Upper lobe of left lung (tissue), 6 donors: ENCODE data around the gene CATSPER1. TPM values are rescaled to one million over a fixed set of nuclear protein-coding genes. Genes with fewer than 3 reads are reported as not detected.

ENCODE experiments used
- ATAC-seq, 2 donors: fragments of 200-7000 bp; cut with Tn5 transposase; one replicate each; pipeline ENCODE4 v1.9.1; 2022; ENCODE audit warnings: mild to moderate bottlenecking in 2 of 2, moderate library complexity in 2 of 2; ENCODE audit not compliant: low FRiP score in 2 of 2
- DNase-seq, 2 donors: peaks; one replicate each; pipeline ENCODE4 v3.0.0-alpha.2; 2019 to 2020
- H3K27ac ChIP-seq, 4 donors: fragments of 200-600 bp; sonication (generic); one replicate each; pipeline ENCODE4 v1.5.1; 2016 to 2019
- H3K27me3 ChIP-seq, 4 donors: fragments of 200-600 bp; sonication (generic); one replicate each; pipeline ENCODE4 v1.5.1; 2017 to 2019
- H3K36me3 ChIP-seq, 4 donors: fragments of 200-600 bp; sonication (generic); one replicate each; pipeline ENCODE4 v1.5.1; 2016 to 2019
- H3K4me1 ChIP-seq, 4 donors: fragments of 200-600 bp; sonication (generic); one replicate each; pipeline ENCODE4 v1.5.1; 2018 to 2019
- H3K4me3 ChIP-seq, 4 donors: fragments of 200-600 bp; sonication (generic); one replicate each; pipeline ENCODE4 v1.5.1; 2017 to 2019; ENCODE audit warnings: mild to moderate bottlenecking in 2 of 4, moderate library complexity in 1 of 4
- H3K9me3 ChIP-seq, 4 donors: fragments of 200-600 bp; sonication (generic); one replicate each; pipeline ENCODE4 v1.5.1; 2018 to 2019
- EP300 ChIP-seq, 4 donors: sonication (generic); formaldehyde crosslinking; IDR thresholded peaks; one replicate each; pipeline ENCODE4 v1.5.1; 2017; ENCODE audit warnings: antibody characterized with exemption in 4 of 4, control low read depth in 2 of 4
- POLR2A ChIP-seq, 4 donors: fragments of 450-650 bp; IDR thresholded peaks; one replicate each; pipeline ENCODE4 v1.5.1; 2016 to 2017; ENCODE audit warnings: antibody characterized with exemption in 4 of 4, mild to moderate bottlenecking in 2 of 4
- POLR2AphosphoS5 ChIP-seq, 2 donors: sonication (generic); formaldehyde crosslinking; IDR thresholded peaks; one replicate each; pipeline ENCODE4 v1.5.1; 2017; ENCODE audit warnings: antibody characterized with exemption in 2 of 2
- WGBS, 2 donors: methylation state at CpG; one replicate each; pipeline ENCODE4 v1.1.5; 2017 to 2018; 5-methylcytosine and 5-hydroxymethylcytosine counted together
- total RNA-seq, 6 donors: library from RNA; depleted of rRNA in 4 of 6; stranded (reverse); fragments of >200 nt in 4 of 6; gene quantifications; one replicate each; pipeline versions ENCODE4 v1.1.0 to v1.2.1, GENCODE V29; 2016 to 2021
- TF ChIP-seq, protein P1 (sequence below), 6 experiments: fragments of 450-650 bp in 4 of 6; fragments of 200-600 bp in 2 of 6; sonication (generic) in 2 of 6; IDR thresholded peaks; one replicate each; pipeline ENCODE4 v1.5.1; 2016 to 2019; ENCODE audit warnings: antibody characterized with exemption in 6 of 6
- donor health status: DM: no; HTN: no; CAD: no; lungs with moderate emphysema.
- donor health status: DM: no; HTN: yes; CAD: no; lungs with severe emphysema.

Gene CATSPER1
- total RNA-seq, 6 donors from 2014 or later, result 0.79 to 6.1 (median 3.0) TPM; not detected in 1

- TF ChIP-seq, protein P1, sequence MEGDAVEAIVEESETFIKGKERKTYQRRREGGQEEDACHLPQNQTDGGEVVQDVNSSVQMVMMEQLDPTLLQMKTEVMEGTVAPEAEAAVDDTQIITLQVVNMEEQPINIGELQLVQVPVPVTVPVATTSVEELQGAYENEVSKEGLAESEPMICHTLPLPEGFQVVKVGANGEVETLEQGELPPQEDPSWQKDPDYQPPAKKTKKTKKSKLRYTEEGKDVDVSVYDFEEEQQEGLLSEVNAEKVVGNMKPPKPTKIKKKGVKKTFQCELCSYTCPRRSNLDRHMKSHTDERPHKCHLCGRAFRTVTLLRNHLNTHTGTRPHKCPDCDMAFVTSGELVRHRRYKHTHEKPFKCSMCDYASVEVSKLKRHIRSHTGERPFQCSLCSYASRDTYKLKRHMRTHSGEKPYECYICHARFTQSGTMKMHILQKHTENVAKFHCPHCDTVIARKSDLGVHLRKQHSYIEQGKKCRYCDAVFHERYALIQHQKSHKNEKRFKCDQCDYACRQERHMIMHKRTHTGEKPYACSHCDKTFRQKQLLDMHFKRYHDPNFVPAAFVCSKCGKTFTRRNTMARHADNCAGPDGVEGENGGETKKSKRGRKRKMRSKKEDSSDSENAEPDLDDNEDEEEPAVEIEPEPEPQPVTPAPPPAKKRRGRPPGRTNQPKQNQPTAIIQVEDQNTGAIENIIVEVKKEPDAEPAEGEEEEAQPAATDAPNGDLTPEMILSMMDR (IDR thresholded peaks at IDR 0.05), result no peak
- no peak for TF ChIP-seq POLR2A (IDR thresholded peaks at IDR 0.05)
- TF ChIP-seq POLR2AphosphoS5 (IDR thresholded peaks at IDR 0.05), result no peak
- TF ChIP-seq EP300 (IDR thresholded peaks at IDR 0.05), result no peak
- 57 to 70% methylated on average over 6 of the region's 6 CpGs for WGBS, 2 donors
- Histone ChIP-seq H3K27ac (no peak overlapping the region), H3K4me1 (peaks cover 4 to 14% (median 11%) of the 10 kb centered on the region in 4 donors), H3K27me3 (peaks cover 0 to 15% (median 7%) of the 10 kb centered on the region in 4 donors), H3K36me3 (no peaks in the 10 kb centered on the region), H3K4me3 (no peak overlapping the region), H3K9me3 (no peaks in the 10 kb centered on the region)
- no peak for ATAC-seq
- DNase-seq, result no peak
These were observed 18.5 kb upstream of the CATSPER1 start for GRCh38 chr11:66044757-66045156.

DNA sequence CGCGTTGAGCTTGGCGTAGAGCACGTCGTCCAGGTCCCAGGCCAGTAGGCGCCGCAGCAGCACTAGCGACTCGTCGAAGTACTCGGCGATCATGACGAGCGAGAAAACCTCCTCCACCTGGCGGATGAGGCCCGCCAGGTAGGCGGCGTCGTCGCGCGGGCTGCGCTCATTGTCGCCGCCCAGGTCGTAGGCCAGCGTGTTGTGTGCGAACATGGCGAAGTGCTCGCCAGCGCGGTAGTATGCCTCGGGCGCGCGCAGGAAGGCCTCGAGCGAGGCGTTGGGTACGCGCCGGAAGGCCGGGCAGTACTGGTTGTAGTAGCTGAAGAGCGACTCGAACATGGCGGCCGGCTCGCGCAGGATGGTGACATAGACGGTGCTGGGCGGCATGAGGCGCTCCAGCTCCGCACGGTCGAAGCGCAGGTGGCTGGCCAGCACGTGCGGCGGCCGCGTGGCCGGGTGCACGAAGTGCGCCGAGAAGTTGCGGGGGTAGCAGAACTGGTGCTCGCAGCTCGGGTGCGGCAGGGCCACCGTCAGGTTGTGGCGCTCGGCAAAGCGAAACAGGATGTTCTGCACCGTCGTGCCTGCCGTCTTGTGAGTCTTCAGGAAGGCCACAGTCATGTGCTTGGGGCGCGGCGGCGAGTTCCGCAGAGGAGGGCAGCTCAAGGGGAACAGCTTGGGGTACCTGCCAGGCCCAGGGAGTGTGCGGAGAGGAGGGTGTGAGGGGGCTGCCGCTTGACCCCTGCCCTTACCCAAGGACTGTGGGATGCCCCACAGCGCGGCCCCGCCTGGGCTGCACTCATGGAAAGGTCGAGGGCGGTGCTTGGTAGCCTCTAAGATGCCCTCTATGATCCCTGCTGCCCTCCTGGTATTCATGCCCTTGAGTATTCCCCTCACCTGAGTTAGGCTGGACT is 17.0 kb upstream of the CATSPER1 start:
- TF ChIP-seq POLR2AphosphoS5 (IDR thresholded peaks at IDR 0.05) (no peak), POLR2A (IDR thresholded peaks at IDR 0.05) (no peak), EP300 (IDR thresholded peaks at IDR 0.05) (no peak)
- TF ChIP-seq, protein P1 (IDR thresholded peaks at IDR 0.05), result no peak
- DNase-seq, result peak in 1 of 2 donors; percentile 83

DNA sequence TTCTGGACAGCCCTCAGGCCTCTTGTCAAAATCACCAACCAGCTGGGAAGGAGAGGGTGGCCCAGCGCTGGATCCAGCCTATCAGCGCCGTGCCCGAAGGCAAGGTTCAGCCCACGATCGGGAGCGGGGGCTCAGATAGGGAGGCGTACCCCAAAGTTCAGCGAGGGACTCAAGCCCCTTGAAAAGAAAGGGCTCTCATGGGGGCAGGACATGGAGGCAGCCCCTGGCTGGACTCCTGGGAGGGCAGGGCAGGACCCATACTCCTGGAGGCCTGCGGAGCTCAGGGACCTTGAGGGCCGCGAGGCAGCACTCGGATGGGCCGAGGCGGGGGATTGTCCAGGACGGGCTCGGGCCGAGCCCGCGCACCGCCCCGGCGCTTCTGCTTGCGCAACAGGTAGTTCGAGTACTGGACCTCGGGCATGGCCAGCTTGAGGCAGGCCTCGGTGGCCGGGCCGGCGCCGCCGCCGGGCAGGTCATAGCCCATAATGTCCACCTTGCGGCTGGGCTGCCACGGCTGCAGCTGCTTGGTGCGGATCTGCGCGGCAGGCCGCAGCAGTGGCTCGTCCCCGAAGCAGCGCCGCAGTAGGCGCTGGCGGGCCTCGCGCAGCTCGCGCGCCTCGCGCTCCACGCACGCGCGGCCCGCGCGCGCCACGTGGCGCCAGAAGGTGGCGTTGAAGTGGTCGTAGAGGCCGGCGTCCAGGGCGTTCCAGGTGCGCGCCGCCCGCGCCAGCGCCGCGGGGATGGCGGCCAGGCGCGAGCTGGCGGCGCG is 16.1 kb upstream of the CATSPER1 start:
- Histone ChIP-seq H3K27me3 (no peaks in the 10 kb centered on the region), H3K9me3 (no peaks in the 10 kb centered on the region), H3K36me3 (no peaks in the 10 kb centered on the region), H3K27ac (no peak overlapping the region), H3K4me1 (peaks cover 0 to 8% (median 6%) of the 10 kb centered on the region in 4 donors), H3K4me3 (no peak overlapping the region)
- WGBS, 2 donors, result 94 to 96% methylated on average over 49 to 81 of the region's 81 CpGs
- DNase-seq (peak in 1 of 2 donors; percentile 85), ATAC-seq (no peak)
- no peak for TF ChIP-seq EP300 (IDR thresholded peaks at IDR 0.05)
- no peak for TF ChIP-seq POLR2A (IDR thresholded peaks at IDR 0.05)
- TF ChIP-seq POLR2AphosphoS5 (IDR thresholded peaks at IDR 0.05), result no peak
- TF ChIP-seq, protein P1 (IDR thresholded peaks at IDR 0.05), result no peak

More for the DNA sequence above, 17.0 kb upstream of the CATSPER1 start:
- no peak overlapping the region for H3K27ac ChIP-seq
- no peak for ATAC-seq
- no peaks in the 10 kb centered on the region for H3K9me3 ChIP-seq
- WGBS, 2 donors, result 96% methylated on average over 69 to 88 of the region's 88 CpGs
- peaks cover 0 to 8% (median 6%) of the 10 kb centered on the region in 4 donors for H3K4me1 ChIP-seq
- H3K27me3 ChIP-seq, result peaks cover 0 to 2% (median under 1%) of the 10 kb centered on the region in 4 donors
- no peak overlapping the region for H3K4me3 ChIP-seq
- H3K36me3 ChIP-seq, result no peaks in the 10 kb centered on the region

GRCh38 chr11:66039765-66040164 is 13.5 kb upstream of the CATSPER1 start:
- no peak for ATAC-seq
- DNase-seq, result no peak
- Histone ChIP-seq H3K27me3 (no peaks in the 10 kb centered on the region), H3K36me3 (no peaks in the 10 kb centered on the region), H3K4me3 (no peak overlapping the region), H3K4me1 (peaks cover 0 to under 1% (median 0%) of the 10 kb centered on the region in 4 donors), H3K27ac (no peak overlapping the region), H3K9me3 (no peaks in the 10 kb centered on the region)
- WGBS, 2 donors, result 78 to 94% methylated on average over 3 of the region's 3 CpGs
- TF ChIP-seq POLR2AphosphoS5 (IDR thresholded peaks at IDR 0.05) (no peak), POLR2A (IDR thresholded peaks at IDR 0.05) (no peak), EP300 (IDR thresholded peaks at IDR 0.05) (no peak)
- TF ChIP-seq, protein P1 (IDR thresholded peaks at IDR 0.05), result no peak
